Ureter (tissue), 1 donor: ENCODE data around the gene GRM3. TPM values are rescaled to one million over a fixed set of nuclear protein-coding genes. Genes with fewer than 3 reads are reported as not detected.

Experiments used
- DNase-seq: peaks from one replicate; pipeline ENCODE4 v3.0.0-alpha.2; 2020; ENCODE audit warnings: low spot score
- total RNA-seq: library from RNA; stranded (reverse); gene quantifications from one replicate; pipeline ENCODE4 v1.2.4, GENCODE V29; 2023
- donor health status: DM: yes; HTN: yes; CAD: no.

The GRM3 gene
- total RNA-seq, 1 donor from 2014 or later, result not detected

GRCh38 chr7:86692755-86693154, 49.0 kb downstream of the GRM3 start:
- DNase-seq, result no peak

GRCh38 chr7:86706406-86706805, 62.7 kb downstream of the GRM3 start:
- no peak for DNase-seq

- DNase-seq, result no peak
These were observed 64.4 kb downstream of the GRM3 start for GRCh38 chr7:86708031-86708680.

- DNase-seq, result no peak
These were observed 76.6 kb downstream of the GRM3 start for GRCh38 chr7:86720306-86720705.

GRCh38 chr7:86733783-86734182, 90.1 kb downstream of the GRM3 start:
- DNase-seq, result no peak

GRCh38 chr7:86745013-86745745, 101.5 kb downstream of the GRM3 start:
- DNase-seq, result no peak

GRCh38 chr7:86747698-86748097, 104.0 kb downstream of the GRM3 start:
- DNase-seq, result no peak

GRCh38 chr7:86748201-86748600, 104.5 kb downstream of the GRM3 start:
- no peak for DNase-seq

GRCh38 chr7:86748843-86749719, 105.4 kb downstream of the GRM3 start:
- no peak for DNase-seq

GRCh38 chr7:86749741-86750665, 106.3 kb downstream of the GRM3 start:
- no peak for DNase-seq

- no peak for DNase-seq
These were observed 116.5 kb downstream of the GRM3 start for GRCh38 chr7:86760236-86760635.

- DNase-seq, result no peak
These were observed 118.4 kb downstream of the GRM3 start for GRCh38 chr7:86762129-86762528.

GRCh38 chr7:86765931-86766330, 122.2 kb downstream of the GRM3 start:
- DNase-seq, result no peak

GRCh38 chr7:86768394-86768793, 124.7 kb downstream of the GRM3 start:
- DNase-seq, result no peak

GRCh38 chr7:86768967-86769760, 125.5 kb downstream of the GRM3 start:
- no peak for DNase-seq

GRCh38 chr7:86773309-86773708, 129.6 kb downstream of the GRM3 start:
- no peak for DNase-seq

GRCh38 chr7:86775203-86775602, 131.5 kb downstream of the GRM3 start:
- DNase-seq, result no peak

- no peak for DNase-seq
These were observed 132.4 kb downstream of the GRM3 start for GRCh38 chr7:86776136-86776535.

- no peak for DNase-seq
These were observed 134.6 kb downstream of the GRM3 start for GRCh38 chr7:86778271-86778670.

- DNase-seq, result no peak
These were observed 141.1 kb downstream of the GRM3 start for GRCh38 chr7:86784765-86785164.

- DNase-seq, result no peak
These were observed 141.9 kb downstream of the GRM3 start for GRCh38 chr7:86785641-86786040.
